Measurements from ENCODE around the gene FBLIM1. TPM values are rescaled to one million over a fixed set of nuclear protein-coding genes. Genes with fewer than 3 reads are reported as not detected.

Gene FBLIM1
- total RNA-seq, 1 donor from 2014 or later = 78.3 TPM

DNA sequence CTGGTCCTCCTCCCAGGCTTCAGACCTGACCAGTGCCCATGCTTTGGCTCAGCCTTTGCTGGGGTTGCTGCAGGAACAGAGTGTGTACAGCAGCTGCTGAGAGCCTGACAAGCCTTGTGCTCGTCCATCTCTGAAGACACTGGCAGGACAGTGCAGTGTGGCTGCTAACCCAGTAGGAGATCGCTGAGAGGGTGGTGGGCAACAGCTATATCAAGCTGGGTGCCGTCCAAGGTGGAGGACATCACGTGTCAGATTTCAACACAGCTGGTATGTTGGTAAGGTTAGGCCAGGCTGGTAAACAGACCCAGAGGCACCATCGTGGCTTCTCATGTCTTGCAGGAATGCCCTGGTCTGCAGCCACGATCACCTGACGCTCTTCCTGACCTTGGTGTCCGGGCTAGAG lies 40.4 kb upstream of the FBLIM1 start:
- Mint-ChIP-seq H3K27ac (no peak overlapping the region), H3K4me1 (ENCODE audit: unreplicated experiment) (peaks cover 6% of the 10 kb centered on the region), H3K27me3 (no peaks in the 10 kb centered on the region), H3K9me3 (no peaks in the 10 kb centered on the region), H3K4me3 (no peak overlapping the region), H3K36me3 (peaks cover 12% of the 10 kb centered on the region)
- TF ChIP-seq, protein P1, sequence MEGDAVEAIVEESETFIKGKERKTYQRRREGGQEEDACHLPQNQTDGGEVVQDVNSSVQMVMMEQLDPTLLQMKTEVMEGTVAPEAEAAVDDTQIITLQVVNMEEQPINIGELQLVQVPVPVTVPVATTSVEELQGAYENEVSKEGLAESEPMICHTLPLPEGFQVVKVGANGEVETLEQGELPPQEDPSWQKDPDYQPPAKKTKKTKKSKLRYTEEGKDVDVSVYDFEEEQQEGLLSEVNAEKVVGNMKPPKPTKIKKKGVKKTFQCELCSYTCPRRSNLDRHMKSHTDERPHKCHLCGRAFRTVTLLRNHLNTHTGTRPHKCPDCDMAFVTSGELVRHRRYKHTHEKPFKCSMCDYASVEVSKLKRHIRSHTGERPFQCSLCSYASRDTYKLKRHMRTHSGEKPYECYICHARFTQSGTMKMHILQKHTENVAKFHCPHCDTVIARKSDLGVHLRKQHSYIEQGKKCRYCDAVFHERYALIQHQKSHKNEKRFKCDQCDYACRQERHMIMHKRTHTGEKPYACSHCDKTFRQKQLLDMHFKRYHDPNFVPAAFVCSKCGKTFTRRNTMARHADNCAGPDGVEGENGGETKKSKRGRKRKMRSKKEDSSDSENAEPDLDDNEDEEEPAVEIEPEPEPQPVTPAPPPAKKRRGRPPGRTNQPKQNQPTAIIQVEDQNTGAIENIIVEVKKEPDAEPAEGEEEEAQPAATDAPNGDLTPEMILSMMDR (conservative IDR thresholded peaks at IDR 0.05) = no peak
- DNase-seq (ENCODE audit: extremely low spot score, unreplicated experiment) = no peak

DNA sequence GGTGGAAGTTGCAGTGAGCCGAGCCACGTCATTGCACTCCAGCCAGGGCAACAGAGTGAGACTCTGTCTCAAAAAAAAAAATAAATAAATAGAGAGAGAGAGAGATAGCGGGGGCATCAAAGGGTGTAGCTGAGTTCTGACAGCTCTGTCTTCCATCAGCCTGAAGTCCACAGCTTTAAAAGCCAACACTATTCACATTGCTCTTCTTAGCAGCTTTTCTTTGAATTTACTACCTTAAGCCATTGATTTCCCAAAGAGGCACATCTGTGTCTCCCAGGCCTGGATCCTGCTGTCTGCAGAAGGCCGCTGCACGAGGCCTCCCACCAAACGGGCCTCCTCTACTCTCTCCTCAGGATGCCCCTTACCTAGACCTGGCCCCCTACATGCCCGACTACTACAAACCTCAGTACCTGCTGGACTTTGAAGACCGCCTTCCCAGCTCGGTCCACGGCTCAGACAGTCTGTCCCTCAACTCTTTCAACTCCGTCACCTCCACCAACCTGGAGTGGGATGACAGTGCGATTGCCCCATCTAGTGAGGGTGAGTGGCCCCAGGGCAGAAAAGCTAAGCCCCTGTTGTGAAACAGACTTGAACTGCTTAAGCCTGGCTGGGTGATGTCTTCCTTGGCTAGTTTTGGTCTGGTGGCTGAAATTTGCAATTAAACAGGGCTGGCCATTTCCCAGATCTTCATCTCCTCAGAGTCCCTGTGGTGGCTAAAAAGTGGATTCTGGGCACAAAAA lies 39.0 kb upstream of the FBLIM1 start:
- Mint-ChIP-seq H3K27ac (no peak overlapping the region), H3K36me3 (peaks cover 10% of the 10 kb centered on the region), H3K9me3 (no peaks in the 10 kb centered on the region)

DNA sequence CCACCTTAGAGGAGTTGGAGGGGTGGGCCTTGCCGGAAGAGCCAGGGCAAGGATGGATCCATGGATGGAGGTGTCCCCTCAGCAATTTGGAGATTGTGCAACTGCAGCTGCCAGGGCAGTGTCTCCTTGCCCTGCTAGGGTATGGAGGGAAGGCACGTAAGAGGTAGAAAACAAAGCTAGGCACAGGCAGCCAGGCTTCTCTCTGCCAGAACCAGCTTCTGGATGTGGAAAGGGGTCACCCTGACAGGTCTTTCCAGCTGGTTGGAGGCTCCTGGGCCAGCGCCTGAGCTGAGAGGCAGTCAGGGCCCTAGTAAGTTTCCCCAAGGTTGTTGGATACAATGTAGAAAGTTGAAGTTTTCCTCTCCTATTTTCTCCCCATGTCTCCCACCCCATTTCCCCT lies 37.7 kb upstream of the FBLIM1 start:
- TF ChIP-seq, protein P1 (conservative IDR thresholded peaks at IDR 0.05) = no peak
- Mint-ChIP-seq H3K27ac (no peak overlapping the region), H3K36me3 (peaks cover 8% of the 10 kb centered on the region), H3K4me3 (no peak overlapping the region), H3K27me3 (no peaks in the 10 kb centered on the region), H3K9me3 (no peaks in the 10 kb centered on the region), H3K4me1 (ENCODE audit: unreplicated experiment) (no peaks in the 10 kb centered on the region)
- DNase-seq (ENCODE audit: extremely low spot score, unreplicated experiment) = no peak

More for the DNA sequence above, 39.0 kb upstream of the FBLIM1 start:
- peaks cover 2% of the 10 kb centered on the region for H3K4me1 Mint-ChIP-seq (ENCODE audit: unreplicated experiment)
- H3K27me3 Mint-ChIP-seq = no peaks in the 10 kb centered on the region
- DNase-seq (ENCODE audit: extremely low spot score, unreplicated experiment) = no peak
- H3K4me3 Mint-ChIP-seq = no peak overlapping the region
- TF ChIP-seq, protein P1 (conservative IDR thresholded peaks at IDR 0.05) = no peak

DNA sequence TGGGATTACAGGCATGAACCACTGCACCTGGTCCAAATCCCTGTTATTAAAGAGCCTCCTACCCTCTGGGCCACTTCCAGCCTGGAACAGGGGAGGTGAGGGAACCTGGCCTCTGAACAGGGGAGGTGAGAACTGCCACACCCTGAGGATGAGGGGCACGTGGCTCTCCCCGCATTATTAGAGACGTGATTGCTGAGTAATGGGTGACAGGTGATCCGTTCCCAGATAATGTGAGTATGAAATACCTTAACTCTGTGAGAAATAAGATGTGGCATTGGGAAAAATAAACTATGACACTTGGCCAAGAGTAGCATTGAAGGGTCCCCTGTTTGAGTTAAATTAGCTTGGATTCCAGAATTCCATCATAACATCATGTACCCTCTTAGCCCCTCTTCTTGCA lies 36.2 kb upstream of the FBLIM1 start:
- no peaks in the 10 kb centered on the region for H3K9me3 Mint-ChIP-seq
- DNase-seq (ENCODE audit: extremely low spot score, unreplicated experiment) = no peak
- TF ChIP-seq, protein P1 (conservative IDR thresholded peaks at IDR 0.05) = no peak
- H3K4me1 Mint-ChIP-seq (ENCODE audit: unreplicated experiment) = no peaks in the 10 kb centered on the region
- peak overlapping the region; percentile 51 for H3K27ac Mint-ChIP-seq
- no peak overlapping the region for H3K4me3 Mint-ChIP-seq
- H3K27me3 Mint-ChIP-seq = no peaks in the 10 kb centered on the region
- peaks cover 8% of the 10 kb centered on the region for H3K36me3 Mint-ChIP-seq

DNA sequence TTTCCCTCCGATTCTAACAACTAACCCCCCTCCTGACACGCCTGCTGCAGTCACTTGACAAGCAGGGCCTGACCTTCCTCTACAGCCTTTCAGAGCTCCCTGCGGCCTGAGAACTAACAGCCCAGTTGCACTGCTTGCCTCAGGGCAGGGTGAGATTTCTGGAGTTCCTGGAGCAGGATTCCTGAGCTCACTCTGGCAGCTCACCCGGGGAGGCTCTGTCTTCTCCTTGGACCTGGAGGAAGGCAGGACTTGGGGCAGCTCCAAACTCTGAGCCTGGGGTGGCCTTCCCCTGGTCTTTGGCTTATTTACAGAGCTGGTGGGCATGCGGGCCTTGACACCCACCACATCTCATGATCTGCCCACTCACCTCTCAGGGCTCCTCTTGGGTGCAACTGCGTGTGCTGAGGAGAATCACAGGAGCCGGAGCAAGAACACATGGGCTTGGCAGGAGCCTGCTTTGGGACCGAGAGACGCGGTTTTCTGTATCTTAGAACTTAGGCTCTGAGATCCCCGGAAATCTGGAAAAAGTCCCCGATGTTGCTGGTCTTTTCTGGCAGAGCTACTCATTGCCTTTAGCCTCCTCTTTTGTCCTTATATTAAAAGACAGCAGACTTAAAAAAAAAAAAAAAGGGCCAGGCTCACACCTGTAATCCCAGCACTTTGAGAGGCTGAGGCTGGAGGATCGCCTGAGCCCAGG lies 35.6 kb upstream of the FBLIM1 start:
- H3K4me3 Mint-ChIP-seq = no peak overlapping the region
- TF ChIP-seq, protein P1 (conservative IDR thresholded peaks at IDR 0.05) = no peak
- H3K27ac Mint-ChIP-seq = peak overlapping the region; percentile 51
- DNase-seq (ENCODE audit: extremely low spot score, unreplicated experiment) = no peak
- no peaks in the 10 kb centered on the region for H3K4me1 Mint-ChIP-seq (ENCODE audit: unreplicated experiment)
- H3K27me3 Mint-ChIP-seq = no peaks in the 10 kb centered on the region
- no peaks in the 10 kb centered on the region for H3K9me3 Mint-ChIP-seq
- H3K36me3 Mint-ChIP-seq = peaks cover 8% of the 10 kb centered on the region
